SU-DHL-6 (cell line): ENCODE data around the gene EPHX1.
"Not testable (repeated sequence)": the region's sequence is repeated elsewhere in the genome, so short reads cannot be mapped to it uniquely, and the experiment has no call there.

Experiments
- EZH2phosphoT487 ChIP-seq: fragments of 200-600 bp; sonication (generic), shearing (Covaris generic); conservative IDR thresholded peaks from 2 replicates; pipeline ENCODE4 v1.6.1; 2018; ENCODE audit warnings: mild to moderate bottlenecking, antibody characterized with exemption, low read length, moderate library complexity, mixed read lengths
- TF ChIP-seq, protein P1 (sequence below): fragments of 200-600 bp; sonication (generic); IDR thresholded peaks from one replicate; pipeline ENCODE4 v1.5.1; 2017; ENCODE audit warnings: antibody characterized with exemption, mild to moderate bottlenecking, low read length, moderate library complexity; ENCODE audit not compliant: insufficient read depth, poor library complexity, severe bottlenecking

DNA sequence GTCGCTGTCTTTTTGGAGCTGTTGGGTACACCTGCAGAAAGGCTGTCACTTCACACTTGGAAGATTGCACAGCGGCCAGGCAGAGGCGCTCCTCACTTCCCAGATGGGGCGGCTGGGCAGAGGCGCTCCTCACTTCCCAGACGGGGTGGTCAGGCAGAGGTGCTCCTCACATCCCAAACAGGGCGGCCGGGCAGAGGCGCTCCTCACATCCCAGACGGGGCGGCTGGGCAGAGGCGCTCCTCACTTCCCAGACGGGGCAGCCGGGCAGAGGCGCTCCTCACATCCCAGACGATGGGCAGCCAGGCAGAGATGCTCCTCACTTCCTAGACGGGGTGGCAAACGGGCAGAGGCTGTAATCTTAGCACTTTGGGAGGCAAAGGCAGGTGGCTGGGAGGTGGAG lies 13.8 kb upstream of the EPHX1 start:
- TF ChIP-seq, protein P1, sequence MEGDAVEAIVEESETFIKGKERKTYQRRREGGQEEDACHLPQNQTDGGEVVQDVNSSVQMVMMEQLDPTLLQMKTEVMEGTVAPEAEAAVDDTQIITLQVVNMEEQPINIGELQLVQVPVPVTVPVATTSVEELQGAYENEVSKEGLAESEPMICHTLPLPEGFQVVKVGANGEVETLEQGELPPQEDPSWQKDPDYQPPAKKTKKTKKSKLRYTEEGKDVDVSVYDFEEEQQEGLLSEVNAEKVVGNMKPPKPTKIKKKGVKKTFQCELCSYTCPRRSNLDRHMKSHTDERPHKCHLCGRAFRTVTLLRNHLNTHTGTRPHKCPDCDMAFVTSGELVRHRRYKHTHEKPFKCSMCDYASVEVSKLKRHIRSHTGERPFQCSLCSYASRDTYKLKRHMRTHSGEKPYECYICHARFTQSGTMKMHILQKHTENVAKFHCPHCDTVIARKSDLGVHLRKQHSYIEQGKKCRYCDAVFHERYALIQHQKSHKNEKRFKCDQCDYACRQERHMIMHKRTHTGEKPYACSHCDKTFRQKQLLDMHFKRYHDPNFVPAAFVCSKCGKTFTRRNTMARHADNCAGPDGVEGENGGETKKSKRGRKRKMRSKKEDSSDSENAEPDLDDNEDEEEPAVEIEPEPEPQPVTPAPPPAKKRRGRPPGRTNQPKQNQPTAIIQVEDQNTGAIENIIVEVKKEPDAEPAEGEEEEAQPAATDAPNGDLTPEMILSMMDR: not testable (repeated sequence)
- TF ChIP-seq EZH2phosphoT487: not testable (repeated sequence)
